GM19463 (cell line): ENCODE measurements around the gene HUS1.
"Not testable (repeated sequence)": the region's sequence is repeated elsewhere in the genome, so short reads cannot be mapped to it uniquely, and the experiment has no call there.

ENCODE experiments used
- ATAC-seq: cut with Tn5 transposase; IDR thresholded peaks from one replicate; pipeline ENCODE4 v1.9.1; 2021; ENCODE audit warnings: mild to moderate bottlenecking, moderate library complexity; ENCODE audit not compliant: unreplicated experiment

HUS1 gene

DNA sequence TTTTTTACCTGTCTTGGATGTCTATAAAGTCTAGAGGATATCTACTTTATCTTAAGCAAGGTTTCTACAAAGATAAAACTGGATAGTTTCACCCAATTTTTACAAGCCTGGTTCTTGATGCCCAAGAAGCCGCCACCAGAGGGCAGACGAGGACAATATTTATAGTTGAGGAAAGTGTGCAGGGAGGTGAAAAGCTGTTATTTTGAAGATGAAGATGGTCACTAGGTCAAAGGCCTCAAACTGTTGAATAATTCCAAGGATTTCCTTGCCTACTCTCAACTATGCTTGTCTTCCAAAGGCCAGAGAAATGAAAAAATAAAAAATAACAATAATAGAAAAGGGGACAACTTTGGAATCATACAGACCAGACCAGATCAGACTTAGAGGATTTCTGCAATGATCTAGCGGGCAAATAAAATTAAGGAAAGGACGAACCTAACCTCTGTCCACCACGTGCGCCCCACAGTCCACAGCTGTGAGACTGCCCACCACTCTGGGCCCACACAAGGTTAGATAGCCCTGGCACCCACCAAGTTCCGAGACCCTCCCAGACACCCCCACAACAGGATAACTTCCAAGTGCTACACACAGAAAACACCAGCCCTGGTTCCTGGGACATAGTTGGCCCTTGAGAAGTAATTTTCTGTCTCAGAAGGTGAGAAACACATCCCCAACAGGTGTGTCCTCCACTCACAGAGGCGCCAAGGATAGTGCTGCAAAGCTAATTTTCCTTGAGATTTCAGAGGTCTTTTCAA is 34.0 kb downstream of the HUS1 start:
- peak; percentile 43 for ATAC-seq

DNA sequence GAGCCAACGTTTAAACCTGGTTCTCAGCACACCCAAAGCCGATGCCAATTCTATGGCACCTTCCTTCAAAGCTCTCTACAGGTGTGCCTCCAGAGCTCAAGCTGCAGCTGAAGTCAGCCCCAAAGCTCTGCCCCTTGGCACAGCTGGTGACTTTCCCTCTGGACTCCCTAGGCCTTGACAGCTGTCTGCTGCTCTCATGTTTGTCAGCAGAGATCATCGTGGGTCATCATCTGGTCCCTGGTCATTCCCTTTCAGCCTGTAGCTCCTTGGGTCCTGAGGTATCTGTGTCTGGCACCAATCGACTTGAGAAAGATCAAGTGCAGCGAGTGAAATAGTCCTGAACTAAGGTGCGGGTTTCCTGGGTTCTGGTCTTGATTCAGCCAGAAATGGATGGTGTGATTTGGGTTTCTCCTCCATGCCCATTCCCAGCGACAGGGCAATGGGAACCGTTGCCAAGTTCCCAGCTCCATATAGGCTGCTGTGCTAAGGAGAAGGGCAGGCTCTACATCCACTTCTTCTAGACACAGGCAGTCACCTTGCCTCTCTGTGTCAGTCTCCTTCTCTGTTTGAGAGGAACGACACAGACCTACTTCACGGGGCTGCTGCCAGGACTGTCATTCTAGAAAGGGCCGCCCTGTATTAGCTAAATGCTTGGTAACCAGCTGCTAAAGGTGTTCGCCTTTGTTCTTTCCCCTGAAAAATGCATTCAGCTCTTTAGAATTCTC is 34.7 kb downstream of the HUS1 start:
- ATAC-seq: peak; percentile 8

DNA sequence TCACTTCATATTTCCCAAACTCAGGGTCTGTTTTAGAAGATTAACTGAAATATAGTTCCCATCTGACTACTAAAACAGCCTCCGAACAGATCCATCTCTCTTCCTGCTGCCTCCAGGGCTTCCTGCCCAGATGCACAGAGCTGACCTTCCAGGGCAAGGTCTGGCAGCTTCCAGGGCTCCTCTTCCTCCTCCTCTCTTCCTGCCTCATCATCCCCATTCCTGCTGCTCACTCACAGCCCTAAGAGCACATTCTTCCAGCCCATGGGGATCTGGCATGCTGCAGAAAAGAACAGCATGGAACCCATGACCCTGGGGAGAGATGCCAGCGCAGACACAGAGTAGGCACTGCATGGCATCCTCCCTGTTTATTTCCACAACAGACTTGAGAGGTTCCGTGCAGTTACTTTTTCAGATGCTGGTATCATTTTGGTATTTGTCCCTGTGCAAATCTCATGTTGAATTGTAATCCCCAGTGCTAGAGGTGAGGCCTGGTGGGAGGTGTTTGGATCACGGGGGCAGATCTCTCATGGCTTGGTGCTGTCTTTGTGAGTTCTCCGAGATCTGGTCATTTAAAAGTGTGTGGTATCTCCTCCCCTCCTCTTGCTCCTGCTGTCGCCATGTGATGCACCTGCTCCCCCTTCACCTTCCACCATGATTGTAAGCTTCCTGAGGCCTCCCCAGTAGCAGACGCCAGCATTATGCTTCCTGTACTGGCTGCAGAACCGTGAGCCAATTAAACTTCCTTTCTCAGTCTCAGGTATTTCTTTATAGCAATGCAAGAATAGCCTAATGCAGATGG is 35.5 kb downstream of the HUS1 start:
- no peak for ATAC-seq

DNA sequence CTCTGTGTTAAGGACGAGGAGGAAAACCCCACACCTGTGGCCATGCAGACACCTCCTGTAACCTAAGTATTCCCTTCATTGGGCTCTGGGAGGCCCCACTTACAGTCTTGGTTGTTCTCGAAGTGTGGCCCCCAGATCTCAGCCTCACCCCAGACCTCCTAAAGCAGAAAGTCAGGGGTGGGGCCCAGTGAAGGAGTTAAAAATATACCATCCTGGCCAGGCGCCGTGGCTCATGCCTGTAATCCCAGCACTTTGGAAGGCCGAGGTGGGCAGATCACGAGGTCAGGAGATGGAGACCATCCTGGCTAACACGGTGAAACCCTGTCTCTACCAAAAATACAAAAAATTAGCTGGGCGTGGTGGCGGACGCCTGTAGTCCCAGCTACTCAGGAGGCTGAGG is 36.8 kb downstream of the HUS1 start:
- not testable (repeated sequence) for ATAC-seq

DNA sequence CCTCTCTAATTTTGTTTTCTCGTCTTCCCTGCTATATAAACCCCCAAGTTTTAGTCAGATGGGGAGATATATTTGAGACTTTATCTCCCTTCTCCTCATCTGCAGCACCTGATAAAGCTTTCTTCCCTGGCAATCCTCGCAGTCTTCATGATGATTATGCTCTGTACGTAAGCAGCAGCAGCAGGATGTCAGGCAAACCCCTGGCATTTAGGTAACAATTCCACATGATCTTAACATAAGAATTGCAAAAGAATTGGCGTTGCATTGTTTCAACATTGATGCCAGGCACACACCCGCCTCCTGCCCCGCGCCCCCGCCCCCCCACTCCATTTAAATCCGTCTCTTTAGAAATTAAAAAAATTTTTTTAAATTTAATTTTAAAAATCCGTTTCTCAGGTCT is 37.3 kb downstream of the HUS1 start:
- ATAC-seq: no peak

DNA sequence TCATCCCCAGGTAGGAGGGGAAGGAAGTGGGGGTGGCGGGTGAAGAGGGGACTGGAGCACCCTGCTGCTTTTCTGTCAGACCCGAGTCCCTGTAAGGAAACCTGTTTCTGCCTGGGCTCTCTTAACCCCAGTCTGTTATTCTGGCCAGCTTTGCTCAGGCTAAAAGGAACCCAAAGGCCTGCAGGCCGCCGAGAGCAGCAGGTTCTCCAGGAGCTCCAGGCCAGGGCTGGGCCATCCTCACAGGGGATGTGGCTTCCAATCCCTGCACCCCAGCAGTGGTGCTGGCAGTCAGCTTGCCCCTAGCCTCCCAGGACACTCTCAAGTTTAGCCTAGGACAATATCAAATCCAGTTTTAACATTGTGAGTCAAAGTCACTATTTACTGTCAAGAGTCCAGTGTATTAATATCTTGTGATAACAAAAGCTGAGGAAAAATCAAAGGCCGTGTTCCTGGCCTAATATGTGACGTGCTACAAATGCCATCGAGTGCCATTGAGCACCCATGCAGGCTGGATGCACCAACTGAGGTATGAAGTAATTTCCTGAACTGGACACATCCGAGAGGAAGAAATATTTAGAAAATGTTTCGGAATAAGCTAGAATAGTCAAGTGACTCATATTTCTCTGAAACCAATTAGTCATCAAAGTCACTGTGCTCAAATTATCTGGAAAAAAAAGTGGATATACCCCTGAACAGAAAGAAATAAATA is 38.1 kb downstream of the HUS1 start:
- no peak for ATAC-seq

DNA sequence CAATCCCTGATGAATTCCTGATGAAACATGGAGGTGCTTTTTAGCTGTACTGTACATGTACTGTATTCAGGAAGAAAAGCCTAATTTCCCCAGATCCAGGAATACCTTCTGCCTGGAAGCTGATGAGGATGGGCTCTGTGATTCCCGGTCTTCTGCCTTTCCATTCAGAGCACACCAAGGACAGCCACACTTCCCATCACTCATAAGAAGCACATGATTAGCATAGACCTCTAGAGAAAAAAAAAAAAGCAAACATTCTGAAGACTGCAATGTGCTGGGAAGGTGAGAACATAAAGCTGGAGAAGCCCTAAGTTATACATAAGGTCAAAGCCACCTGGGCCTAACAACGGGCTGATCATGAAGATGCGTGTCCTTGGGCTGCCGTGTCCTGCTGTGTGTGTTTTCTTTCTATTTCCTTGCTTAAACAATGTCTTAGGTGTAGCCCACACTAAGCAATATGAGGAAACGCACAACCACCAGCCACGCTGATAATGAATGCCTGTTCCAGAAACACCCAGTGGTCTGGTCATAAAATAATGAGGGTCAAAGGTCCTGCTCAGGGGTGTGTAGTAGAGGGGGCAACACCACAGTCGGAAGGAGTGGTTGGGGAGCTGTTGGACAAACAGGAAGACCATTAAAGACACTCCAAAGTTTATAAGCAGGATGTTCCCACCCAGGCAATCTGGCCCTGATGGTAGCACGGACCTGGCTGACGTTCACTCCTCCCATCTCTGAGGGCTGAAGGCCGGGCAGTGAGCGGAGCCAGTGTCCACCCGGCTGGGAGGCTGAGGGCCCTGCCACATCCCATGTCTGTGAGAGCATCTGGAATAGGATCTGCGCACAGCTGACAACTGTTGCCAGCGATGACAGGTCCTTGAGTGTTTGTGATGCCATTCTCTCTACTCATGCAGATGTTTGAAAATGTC is 39.1 kb downstream of the HUS1 start:
- ATAC-seq: no peak

DNA sequence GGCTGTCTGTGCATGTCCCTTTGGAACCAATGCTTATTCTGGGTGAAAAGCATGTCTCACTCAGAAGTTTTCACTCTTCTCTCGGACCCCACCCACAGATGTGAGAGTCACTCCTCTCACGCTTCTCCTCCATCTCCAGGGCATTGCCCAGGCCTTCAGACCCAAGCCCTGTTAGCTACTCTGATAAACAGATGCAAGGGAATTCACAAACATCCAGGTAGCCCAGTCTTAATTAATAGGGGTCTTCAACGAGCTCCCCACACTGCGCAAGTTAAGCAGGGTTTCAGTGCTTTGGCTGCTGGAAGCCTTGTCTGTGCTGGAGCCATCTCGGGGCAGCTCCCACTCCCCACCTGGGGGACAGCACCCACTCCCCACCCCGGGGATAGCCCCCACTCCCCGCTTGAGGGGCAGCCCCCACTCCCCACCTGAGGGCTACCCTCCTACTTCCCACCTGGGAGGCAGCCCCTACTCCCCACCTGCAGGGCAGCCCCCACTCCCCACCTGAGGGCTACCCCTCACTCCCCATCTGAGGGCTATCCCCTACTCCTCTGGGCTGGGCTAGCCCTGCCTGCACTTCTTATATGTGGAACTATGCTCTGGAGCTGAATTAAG is 39.9 kb downstream of the HUS1 start:
- no peak for ATAC-seq

DNA sequence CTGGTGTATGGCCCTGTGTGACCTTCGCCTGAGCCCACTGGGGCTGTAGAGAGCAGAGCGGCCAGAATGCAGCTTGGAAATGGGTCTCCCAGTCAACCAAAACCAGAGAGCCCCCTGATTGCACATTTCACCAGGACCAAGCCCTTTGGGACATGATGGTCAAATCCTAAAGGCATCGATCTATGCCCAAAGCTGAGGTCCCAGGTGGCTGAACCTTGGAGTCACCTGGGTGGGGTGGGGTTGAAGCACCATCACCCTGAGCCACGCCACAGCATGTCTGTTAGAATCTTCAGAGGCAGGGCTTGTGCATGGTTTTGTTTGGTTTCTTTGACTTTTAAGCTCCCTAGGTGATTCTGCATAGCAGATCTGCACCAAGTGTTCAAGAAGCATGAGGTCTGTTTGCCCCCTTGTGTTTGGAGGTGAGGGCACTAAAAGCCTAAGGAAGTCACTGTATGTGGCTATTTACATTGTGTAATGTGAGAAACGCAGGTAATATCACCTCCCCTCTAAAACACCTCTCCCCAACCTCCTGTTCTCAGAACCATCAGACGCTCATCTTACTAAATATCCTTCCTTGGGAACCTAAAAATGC is 40.7 kb downstream of the HUS1 start:
- no peak for ATAC-seq

DNA sequence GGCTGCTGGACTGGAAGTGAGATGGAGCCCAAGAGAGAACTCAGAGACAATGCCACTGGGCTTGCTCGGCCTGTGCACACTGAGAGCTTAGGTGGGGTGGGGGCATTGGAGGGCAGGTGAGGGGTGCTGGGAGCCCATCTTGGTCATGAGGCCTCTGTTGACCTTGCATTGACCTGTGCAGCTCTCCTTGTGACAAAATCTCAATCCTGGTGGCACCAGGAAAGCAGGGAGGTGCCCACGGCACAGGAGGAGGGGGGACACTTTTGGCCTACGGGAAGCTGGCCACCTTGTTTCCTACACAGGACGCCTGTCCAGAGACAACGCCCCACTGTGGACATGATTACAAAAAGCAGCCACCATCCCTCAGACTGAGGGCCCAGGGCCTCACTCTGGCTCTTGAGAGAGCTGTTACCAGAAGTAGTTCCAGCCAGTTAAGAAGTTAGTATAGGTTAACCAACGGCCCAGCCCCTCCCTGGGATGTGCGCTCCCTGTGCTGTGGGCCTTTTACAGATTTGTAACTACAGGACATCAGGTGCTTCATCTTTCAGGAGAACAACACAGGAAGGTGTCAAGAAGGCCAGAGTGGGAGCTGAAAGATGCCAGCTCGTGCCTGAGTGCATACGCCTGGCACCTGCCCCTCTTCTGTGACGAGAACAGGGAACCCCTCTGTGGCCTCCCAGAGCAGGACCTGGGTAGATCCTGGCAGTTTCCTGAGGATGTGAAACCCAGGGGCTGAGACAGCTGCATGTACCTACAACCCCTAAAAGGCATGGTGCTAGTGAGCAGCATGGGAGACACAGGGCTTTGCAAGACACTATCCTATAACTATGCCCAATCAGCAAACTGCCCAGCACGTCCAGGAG is 41.5 kb downstream of the HUS1 start:
- peak; percentile 59 for ATAC-seq

DNA sequence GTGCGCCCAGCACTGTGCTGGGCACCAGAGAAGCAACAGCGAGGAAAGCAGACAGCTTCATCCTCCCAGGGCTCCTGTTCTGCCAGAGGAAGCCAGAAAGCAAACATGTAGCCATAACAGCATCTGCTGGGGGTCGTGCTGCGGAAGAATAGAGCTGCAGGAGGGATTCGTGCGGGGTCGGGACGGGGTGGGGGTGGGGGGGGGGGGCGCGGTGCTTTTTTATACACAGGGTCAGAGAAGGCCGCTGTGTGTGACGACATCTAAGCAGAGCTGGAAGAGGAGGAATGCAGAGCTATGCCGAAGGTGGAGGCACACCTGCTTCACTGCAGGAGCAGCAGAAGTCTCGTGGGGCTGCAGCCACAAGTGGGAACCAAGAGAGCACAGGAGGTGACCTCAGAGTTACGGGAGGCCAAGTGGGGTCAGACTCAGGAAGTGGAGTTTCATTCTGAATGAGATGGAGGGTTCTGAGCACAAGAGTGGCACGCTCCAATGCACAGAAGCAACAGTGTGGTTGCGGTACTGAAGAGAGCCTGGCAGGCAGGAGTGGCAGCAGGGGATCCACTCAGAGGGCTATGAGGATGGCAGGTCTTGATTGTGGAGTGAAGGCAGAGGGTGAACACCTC is 42.2 kb downstream of the HUS1 start:
- peak; percentile 89 for ATAC-seq

DNA sequence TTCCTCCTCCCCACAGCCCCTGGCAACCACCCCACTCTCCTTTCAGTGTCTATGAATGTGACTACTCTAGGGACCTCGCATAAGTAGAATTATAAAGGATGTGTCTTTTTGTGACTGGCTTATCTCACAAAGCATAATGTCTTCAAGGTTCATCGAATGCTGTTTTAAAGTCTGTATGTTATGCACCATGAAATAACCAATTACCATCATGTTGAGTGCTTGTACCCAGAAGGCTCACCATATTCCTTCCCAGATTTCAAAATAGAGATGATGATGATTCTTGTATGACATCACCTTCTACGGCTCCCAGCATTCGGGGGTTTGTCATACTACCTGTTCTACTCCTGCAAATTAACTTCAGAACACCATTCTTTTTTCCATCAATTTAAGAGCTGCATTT is 43.1 kb downstream of the HUS1 start:
- ATAC-seq: no peak

DNA sequence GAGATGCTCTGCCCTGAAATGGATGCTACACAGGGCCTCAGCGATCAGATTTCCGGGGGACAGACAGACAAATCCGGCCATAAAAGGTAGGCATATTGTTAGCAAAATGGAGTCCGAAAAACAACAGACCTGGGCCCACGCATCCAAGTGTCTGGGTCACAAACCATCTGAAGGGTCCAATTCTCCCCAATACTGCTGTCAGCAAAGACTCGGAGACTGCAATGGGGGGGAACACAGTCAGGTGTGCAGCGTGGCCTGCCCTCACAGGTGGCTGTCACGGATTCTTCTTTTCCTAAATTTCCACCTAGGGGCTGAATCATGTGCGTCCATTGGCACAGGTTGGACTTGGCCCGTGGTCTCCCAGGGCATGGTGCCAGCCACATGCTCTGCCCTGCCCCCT is 44.1 kb downstream of the HUS1 start:
- ATAC-seq: no peak

DNA sequence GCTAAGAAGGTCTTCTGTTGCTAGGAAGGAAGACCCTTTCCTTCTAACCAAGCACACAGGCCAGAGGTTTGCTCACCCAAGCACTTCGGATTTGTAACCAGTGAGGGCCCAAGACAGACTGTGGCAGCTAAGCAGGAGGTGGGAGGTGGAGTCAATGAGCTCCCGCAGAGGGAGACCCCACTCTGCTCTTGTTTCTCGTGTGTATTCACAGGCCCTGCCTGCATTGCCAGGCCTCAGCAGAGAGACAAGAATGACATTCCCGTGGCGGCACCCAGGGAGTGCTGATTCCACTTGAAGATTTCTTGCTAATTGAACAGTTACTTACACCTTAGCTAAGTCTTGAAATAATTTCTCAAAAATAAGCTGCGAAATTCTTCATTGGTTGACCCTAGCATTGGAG is 44.6 kb downstream of the HUS1 start:
- ATAC-seq: no peak

DNA sequence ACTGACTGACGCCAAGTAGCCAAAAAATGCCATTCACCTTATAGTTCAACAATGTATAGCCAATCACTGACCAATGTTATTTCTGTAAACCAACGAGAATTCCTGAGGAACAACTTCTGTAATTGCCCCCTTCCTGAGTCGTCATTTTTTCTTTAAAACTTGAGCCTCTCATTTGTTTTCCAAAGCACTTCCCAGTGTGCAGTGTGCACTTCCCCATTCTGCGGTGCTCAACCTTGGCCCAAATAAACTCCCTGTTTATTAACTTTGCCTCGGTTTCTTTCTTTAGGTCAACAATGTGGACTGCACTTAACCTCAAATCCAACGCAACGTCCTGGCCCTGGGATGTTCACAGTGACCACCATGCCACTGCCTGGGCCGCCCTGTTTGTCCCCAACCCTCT is 46.2 kb downstream of the HUS1 start:
- ATAC-seq: no peak

DNA sequence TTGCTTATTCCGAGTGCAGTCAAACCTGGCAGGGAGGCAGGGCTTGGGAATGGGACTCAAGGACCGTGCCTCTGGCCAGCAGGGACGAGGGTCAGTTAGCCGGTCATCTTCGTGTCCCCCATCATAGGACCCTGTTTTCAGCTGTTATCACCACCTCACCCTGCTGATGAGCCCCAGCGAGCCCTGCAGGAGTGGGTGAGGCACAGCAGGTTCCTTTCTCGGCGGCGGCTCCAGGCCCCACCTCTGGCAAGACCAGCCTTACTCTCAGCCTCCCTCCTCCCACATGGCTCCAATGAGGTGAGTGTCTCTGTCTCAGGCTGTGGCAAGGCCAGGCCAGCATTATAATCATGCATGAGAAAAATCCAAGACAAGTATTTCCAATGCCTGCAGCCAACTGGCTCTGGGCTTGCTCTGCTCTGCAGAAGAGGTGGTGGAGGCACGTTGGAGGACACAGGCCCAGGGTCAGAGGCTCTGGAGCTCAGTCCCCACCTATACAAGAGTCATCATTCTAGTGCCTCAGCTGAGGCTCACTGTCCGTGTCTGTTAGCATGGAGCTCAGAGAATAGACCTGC is 46.9 kb downstream of the HUS1 start:
- no peak for ATAC-seq

DNA sequence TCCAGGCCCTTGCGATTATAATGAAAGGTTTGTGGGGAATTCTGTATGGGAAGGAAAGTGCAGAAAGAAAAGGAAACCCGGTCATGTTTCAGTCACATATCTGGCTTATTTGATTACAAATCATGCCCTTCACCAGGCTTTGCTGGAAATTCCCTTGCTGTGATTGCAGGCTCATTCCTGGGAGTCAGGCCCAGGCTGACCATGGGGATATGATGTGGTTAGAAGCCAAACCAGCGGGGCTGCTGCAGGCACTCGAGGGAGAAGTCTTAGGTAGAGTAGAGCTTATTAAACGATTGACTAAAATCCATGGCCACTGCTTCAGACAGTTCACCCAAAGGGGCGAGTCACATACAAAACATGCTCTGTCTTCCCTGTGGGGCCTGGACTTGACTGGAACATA is 47.4 kb downstream of the HUS1 start:
- no peak for ATAC-seq
